B cell (primary cell): Measurements from ENCODE around the gene HOXC4. TPM values are rescaled to one million over a fixed set of nuclear protein-coding genes. Genes with fewer than 3 reads are reported as not detected.

Experiments
- ATAC-seq: fragments of 200-7000 bp; cut with Tn5 transposase; one replicate; pipeline ENCODE4 v1.10.0; 2021; ENCODE audit warnings: low read depth, mild to moderate bottlenecking, moderate number of reproducible peaks, moderate library complexity
- CTCF ChIA-PET: fragments of 350-600 bp; sonication (Branson Sonifier 250); formaldehyde crosslinking; loops from one replicate; lab custom pipeline; 2021; ENCODE audit warnings: antibody characterized with exemption, inconsistent platforms; lab: Charles Lee
- POLR2A ChIA-PET: fragments of 350-600 bp; sonication (Branson Sonifier 250); formaldehyde crosslinking; loops from one replicate; lab custom pipeline; 2021; ENCODE audit warnings: antibody characterized with exemption; lab: Charles Lee
- DNase-seq: peaks from one replicate; pipeline ENCODE4 v3.0.0; 2013
- H2AFZ ChIP-seq: 2 replicates; pipeline ENCODE4 v1.6.1; 2012; ENCODE audit warnings: mild to moderate bottlenecking, low read depth, low read length; ENCODE audit not compliant: insufficient read depth, poor library complexity, severe bottlenecking
- H3K27ac ChIP-seq, 2 donors: 1 replicate in 1 of 2; 2 replicates in 1 of 2; pipeline ENCODE4 v1.5.1; 2012 to 2013; ENCODE audit warnings: low read length in 2 of 2, mild to moderate bottlenecking in 2 of 2, moderate library complexity in 1 of 2
- H3K27me3 ChIP-seq, 4 experiments: fragments of 200-600 bp in 1 of 4; sonication (generic) in 1 of 4; replicated peaks in 1 of 4; 1 replicate in 2 of 4; 2 replicates in 2 of 4; pipeline versions ENCODE4 v1.6.1 to v1.7.0; 2013 to 2016; ENCODE audit warnings: low read length in 3 of 4, mild to moderate bottlenecking in 2 of 4, mixed read lengths in 1 of 4, moderate library complexity in 1 of 4; ENCODE audit not compliant: insufficient read depth in 4 of 4, control insufficient read depth in 3 of 4; ENCODE audit errors: control extremely low read depth in 1 of 4
- H3K36me3 ChIP-seq, 2 experiments: replicated peaks in 1 of 2; 1 replicate in 1 of 2; 2 replicates in 1 of 2; pipeline versions ENCODE4 v1.6.1 to v1.7.1; 2013; ENCODE audit warnings: low read length in 1 of 2; ENCODE audit not compliant: insufficient read depth in 2 of 2, control insufficient read depth in 1 of 2; ENCODE audit errors: control extremely low read depth in 1 of 2, extremely low read depth in 1 of 2
- H3K4me1 ChIP-seq, 2 donors: fragments of 200-600 bp in 1 of 2; sonication (generic) in 1 of 2; 1 replicate in 1 of 2; 2 replicates in 1 of 2; pipeline versions ENCODE4 v1.5.1 to v1.6.1; 2013 to 2017; ENCODE audit warnings: low read length in 2 of 2; ENCODE audit not compliant: control insufficient read depth in 2 of 2, insufficient read depth in 2 of 2
- H3K4me2 ChIP-seq: replicated peaks from 2 replicates; pipeline ENCODE3; 2012; ENCODE audit warnings: mild to moderate bottlenecking, low read depth, low read length; ENCODE audit not compliant: poor library complexity, severe bottlenecking
- H3K4me3 ChIP-seq, 5 experiments: fragments of 200-600 bp in 1 of 5; sonication (generic) in 1 of 5; 1 replicate in 3 of 5; 2 replicates in 2 of 5; pipeline versions ENCODE4 v1.5.1 to v1.7.0; 2011 to 2016; ENCODE audit warnings: low read length in 4 of 5, mild to moderate bottlenecking in 4 of 5, low read depth in 2 of 5, control low read depth in 1 of 5, moderate library complexity in 1 of 5; ENCODE audit not compliant: insufficient read depth in 1 of 5; ENCODE audit errors: control extremely low read depth in 1 of 5, extremely low read depth in 1 of 5
- H3K79me2 ChIP-seq: fragments of 200-600 bp; sonication (generic); one replicate; pipeline ENCODE4 v1.6.0; 2016; ENCODE audit warnings: low read length; ENCODE audit not compliant: control insufficient read depth, insufficient read depth
- H3K9ac ChIP-seq: fragments of 200-600 bp; sonication (generic); 2 replicates; pipeline ENCODE4 v1.6.1; 2017; ENCODE audit warnings: mild to moderate bottlenecking, low read length, moderate library complexity
- H3K9me3 ChIP-seq, 3 donors: one replicate each; pipeline versions ENCODE4 v1.6.1 to v1.7.1; 2013; ENCODE audit warnings: low read length in 2 of 3; ENCODE audit not compliant: control insufficient read depth in 2 of 3, insufficient read depth in 1 of 3; ENCODE audit errors: control extremely low read depth in 1 of 3
- H4K20me1 ChIP-seq: 2 replicates; pipeline ENCODE4 v1.6.0; 2012; ENCODE audit warnings: mild to moderate bottlenecking, low read length; ENCODE audit not compliant: insufficient read depth, control insufficient read depth, poor library complexity, severe bottlenecking
- H3K27ac Mint-ChIP-seq: one replicate; pipeline ENCODE4 v1.8.0; 2021; ENCODE audit warnings: mixed read lengths
- H3K27me3 Mint-ChIP-seq: one replicate; pipeline ENCODE4 v1.8.0; 2021; ENCODE audit warnings: mixed read lengths
- H3K4me1 Mint-ChIP-seq: one replicate; pipeline ENCODE4 v1.8.0; 2021; ENCODE audit warnings: mixed read lengths
- H3K4me3 Mint-ChIP-seq: one replicate; pipeline ENCODE4 v1.8.0; 2021; ENCODE audit warnings: mixed read lengths
- H3K9me3 Mint-ChIP-seq: one replicate; pipeline ENCODE4 v1.8.0; 2022; ENCODE audit warnings: mixed read lengths; ENCODE audit not compliant: insufficient read depth
- EZH2 ChIP-seq: IDR thresholded peaks from 2 replicates; pipeline ENCODE4 v1.6.1; 2012; ENCODE audit warnings: borderline replicate concordance, low read depth, mild to moderate bottlenecking, moderate library complexity, low read length; ENCODE audit not compliant: insufficient read depth, poor library complexity, severe bottlenecking
- WGBS: methylation state at CpG from one replicate; pipeline ENCODE4 v1.1.5; 2013; ENCODE audit warnings: missing lambda C conversion rate; ENCODE audit not compliant: insufficient coverage; 5-methylcytosine and 5-hydroxymethylcytosine counted together
- intact Hi-C: fragments of 100-400 bp; cut with micrococcal nuclease; formaldehyde crosslinking; loops from one replicate; pipeline ENCODE4 v1.10.0; 2022
- polyA plus RNA-seq: library from polyadenylated mRNA; depleted of rRNA; stranded (reverse); fragments of >200 nt; gene quantifications from 2 replicates; pipeline ENCODE4 v1.2.3, GENCODE V29; 2012
- total RNA-seq, 2 donors: library from RNA; stranded (reverse); fragments of 120-200 nt in 1 of 2; gene quantifications; 1 replicate in 1 of 2; 2 replicates in 1 of 2; pipeline versions ENCODE4 v1.2.3 to v1.2.4, GENCODE V29; 2013 to 2022
- TF ChIP-seq, protein P1 (sequence below): fragments of 200-600 bp; IDR thresholded peaks from one replicate; pipeline ENCODE4 v1.8.0; 2022; ENCODE audit warnings: antibody characterized with exemption, mild to moderate bottlenecking

Gene HOXC4
- total and polyA plus RNA-seq, 2 donors (not counting 1 experiment from before 2014, with no cell fraction given), result 4.3 to 6.5 TPM

DNA sequence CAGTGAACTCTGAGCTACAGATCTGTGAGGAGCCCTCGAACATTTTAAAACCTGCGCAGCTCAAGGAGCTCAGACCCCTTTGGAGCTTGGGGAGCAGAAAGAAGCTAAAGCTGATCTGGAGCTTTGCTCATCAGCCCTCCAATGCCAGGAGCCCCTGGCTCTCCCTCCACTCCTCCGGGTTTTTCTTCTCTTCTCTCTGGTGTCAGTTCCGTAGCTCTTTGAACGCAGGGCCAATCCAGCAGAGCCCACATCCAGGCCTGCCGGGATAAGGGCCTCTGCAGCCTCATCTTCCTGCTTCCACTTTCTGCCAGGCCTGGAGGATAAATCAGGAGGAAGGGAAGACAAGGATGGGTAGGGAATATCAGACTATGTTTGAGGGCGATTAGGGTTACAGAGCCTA, 6.0 kb downstream of the HOXC4 start:
- Histone ChIP-seq H4K20me1 (no peaks in the 10 kb centered on the region), H3K4me2 (no peak overlapping the region), H3K9ac (no peak overlapping the region), H3K4me3 (no peak overlapping the region), H3K9me3 (peaks cover 0 to 3% (median 0%) of the 10 kb centered on the region in 3 donors), H3K27me3 (peaks cover 0 to 44% (median 24%) of the 10 kb centered on the region in 4 experiments), H3K4me1 (peaks cover 3% of the 10 kb centered on the region in 2 donors), H3K79me2 (no peaks in the 10 kb centered on the region), H3K36me3 (no peaks in the 10 kb centered on the region), H2AFZ (no peak overlapping the region), H3K27ac (no peak overlapping the region)
- TF ChIP-seq EZH2, result no peak
- TF ChIP-seq, protein P1, sequence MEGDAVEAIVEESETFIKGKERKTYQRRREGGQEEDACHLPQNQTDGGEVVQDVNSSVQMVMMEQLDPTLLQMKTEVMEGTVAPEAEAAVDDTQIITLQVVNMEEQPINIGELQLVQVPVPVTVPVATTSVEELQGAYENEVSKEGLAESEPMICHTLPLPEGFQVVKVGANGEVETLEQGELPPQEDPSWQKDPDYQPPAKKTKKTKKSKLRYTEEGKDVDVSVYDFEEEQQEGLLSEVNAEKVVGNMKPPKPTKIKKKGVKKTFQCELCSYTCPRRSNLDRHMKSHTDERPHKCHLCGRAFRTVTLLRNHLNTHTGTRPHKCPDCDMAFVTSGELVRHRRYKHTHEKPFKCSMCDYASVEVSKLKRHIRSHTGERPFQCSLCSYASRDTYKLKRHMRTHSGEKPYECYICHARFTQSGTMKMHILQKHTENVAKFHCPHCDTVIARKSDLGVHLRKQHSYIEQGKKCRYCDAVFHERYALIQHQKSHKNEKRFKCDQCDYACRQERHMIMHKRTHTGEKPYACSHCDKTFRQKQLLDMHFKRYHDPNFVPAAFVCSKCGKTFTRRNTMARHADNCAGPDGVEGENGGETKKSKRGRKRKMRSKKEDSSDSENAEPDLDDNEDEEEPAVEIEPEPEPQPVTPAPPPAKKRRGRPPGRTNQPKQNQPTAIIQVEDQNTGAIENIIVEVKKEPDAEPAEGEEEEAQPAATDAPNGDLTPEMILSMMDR, result no peak
- intact Hi-C loops, result no loop called here
- ChIA-PET POLR2A (no interaction called here), CTCF (interaction anchor here (0.7 to 0.9 kb wide), 3 partner anchors 14 to 148 kb away, joined by 3 read pairs; no protein-coding TSS in a partner anchor)
- ATAC-seq, result no peak
- WGBS, result 66% methylated on average over 4 of the region's 7 CpGs
- H3K4me1 Mint-ChIP-seq, result peaks cover 8% of the 10 kb centered on the region
- H3K9me3 Mint-ChIP-seq, result no peaks in the 10 kb centered on the region
- no peak overlapping the region for H3K27ac Mint-ChIP-seq
- H3K27me3 Mint-ChIP-seq, result peaks cover 60% of the 10 kb centered on the region
- no peak for DNase-seq
- no peak overlapping the region for H3K4me3 Mint-ChIP-seq

DNA sequence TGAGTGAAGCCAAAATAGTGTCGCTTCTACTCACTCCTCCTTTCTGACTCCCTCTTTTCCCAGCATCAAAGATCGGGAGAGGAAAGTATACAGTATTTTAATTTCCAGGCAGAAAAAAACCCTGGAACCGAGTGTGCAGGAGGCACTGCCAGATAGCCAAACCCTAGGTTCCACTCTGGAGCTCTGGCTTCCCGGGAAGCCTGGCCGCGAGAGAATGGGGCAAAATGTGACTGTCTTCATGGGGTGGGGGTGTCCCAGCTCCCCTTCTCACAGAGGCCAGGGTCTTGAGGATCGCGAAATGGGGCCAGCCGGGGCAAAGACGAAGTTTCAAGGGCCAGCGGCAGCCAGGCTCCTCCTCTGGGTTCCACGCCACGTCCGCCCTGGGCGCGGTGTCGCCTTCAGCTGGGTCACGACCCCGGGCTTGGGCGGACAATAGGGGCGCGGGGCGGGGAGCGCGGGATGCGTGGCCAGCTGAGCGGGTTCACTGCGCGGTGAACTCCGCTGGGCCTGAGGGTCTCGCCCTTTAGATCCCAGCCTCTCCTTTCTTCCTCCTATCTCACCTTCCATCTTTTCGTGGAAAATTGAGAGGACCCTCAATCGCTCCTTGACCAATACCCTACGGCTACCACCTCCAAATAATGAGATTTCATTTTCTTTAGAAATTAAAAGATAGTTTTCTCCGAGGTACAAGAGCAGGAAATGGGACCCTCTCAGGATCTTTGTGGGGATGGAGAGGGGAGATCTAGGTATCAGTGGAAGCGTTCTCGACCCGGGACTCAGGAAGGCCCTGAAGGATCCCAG, 6.7 kb downstream of the HOXC4 start:
- Histone ChIP-seq H3K36me3 (no peaks in the 10 kb centered on the region), H3K27me3 (peaks cover 0 to 42% (median 23%) of the 10 kb centered on the region in 4 experiments), H3K27ac (no peak overlapping the region), H3K4me2 (no peak overlapping the region), H3K9me3 (peaks cover 0 to 3% (median 0%) of the 10 kb centered on the region in 3 donors), H3K4me1 (no peaks in the 10 kb centered on the region), H3K4me3 (no peak overlapping the region), H3K79me2 (no peaks in the 10 kb centered on the region), H4K20me1 (no peaks in the 10 kb centered on the region), H2AFZ (no peak overlapping the region), H3K9ac (no peak overlapping the region)
- DNase-seq, result no peak
- intact Hi-C loops, result no loop called here
- Mint-ChIP-seq H3K4me3 (no peak overlapping the region), H3K9me3 (no peaks in the 10 kb centered on the region), H3K27me3 (peaks cover 58% of the 10 kb centered on the region), H3K4me1 (peaks cover 5% of the 10 kb centered on the region), H3K27ac (no peak overlapping the region)
- POLR2A ChIA-PET, result no interaction called here
- TF ChIP-seq EZH2, result no peak
- TF ChIP-seq, protein P1, result no peak
- CTCF ChIA-PET, result interaction anchor here (0.9 to 1.9 kb wide), 2 partner anchors 10 to 148 kb away, joined by 3 to 4 read pairs; no protein-coding TSS in a partner anchor
- WGBS, result 41% methylated on average over 30 of the region's 38 CpGs
- ATAC-seq, result no peak
